HepG2 (cell line): ENCODE data around the gene DRG1. TPM values are rescaled to one million over a fixed set of nuclear protein-coding genes. Genes with fewer than 3 reads are reported as not detected.

Source experiments
- ATAC-seq: fragments of 200-7000 bp; cut with Tn5 transposase; 3 replicates; pipeline ENCODE4 v1.9.1; 2020; ENCODE audit warnings: mild to moderate bottlenecking, moderate library complexity
- BruUV-seq: library from RNA; stranded (reverse); fragments of 400-500 nt; replicated peaks from 2 replicates; lab custom pipeline; 2021; lab: Mats Ljungman, UMichigan
- CTCF ChIA-PET: fragments of 300-600 bp; formaldehyde crosslinking; extraction: SDS; loops from one replicate; lab custom pipeline; 2021; ENCODE audit warnings: low total read pairs, inconsistent platforms, low intra/inter-chr PET ratio; lab: Yijun Ruan, JAX
- POLR2A ChIA-PET: fragments of 350-600 bp; sonication (Branson Sonifier 250); formaldehyde crosslinking; loops from one replicate; lab custom pipeline; 2020; ENCODE audit warnings: antibody characterized with exemption, inconsistent platforms; lab: Yijun Ruan, JAX
- DNase-seq: peaks from one replicate; pipeline ENCODE4 v3.0.0-alpha.2; 2015; ENCODE audit warnings: low spot score
- FAIRE-seq: peaks from 3 replicates; lab custom pipeline; 2011; peaks lifted over from hg19 to GRCh38; lab: Jason Lieb, UNC
- H2AFZ ChIP-seq: one replicate; pipeline ENCODE4 v1.6.1; 2011; ENCODE audit warnings: low read length, inconsistent platforms
- H3K27ac ChIP-seq: fragments of 300-600 bp; 3 replicates; pipeline ENCODE4 v1.8.0; 2011; ENCODE audit warnings: mixed run types, mild to moderate bottlenecking, mixed read lengths, low read length, inconsistent platforms; ENCODE audit not compliant: insufficient read depth; ENCODE audit errors: extremely low read length
- H3K27me3 ChIP-seq, 2 experiments: fragments of 200-600 bp in 1 of 2; 2 replicates in 1 of 2; 3 replicates in 1 of 2; pipeline versions ENCODE4 v1.6.0 to v1.8.0; 2011; ENCODE audit warnings: low read length in 2 of 2, mild to moderate bottlenecking in 2 of 2, moderate library complexity in 2 of 2, inconsistent platforms in 1 of 2; ENCODE audit not compliant: insufficient read depth in 2 of 2, control insufficient read depth in 1 of 2
- H3K36me3 ChIP-seq, 2 experiments: fragments of 200-600 bp in 1 of 2; replicated peaks in 1 of 2; 2 replicates in 1 of 2; 3 replicates in 1 of 2; pipeline versions ENCODE4 v1.5.1 to v1.8.0; 2011; ENCODE audit warnings: low read length in 2 of 2, inconsistent platforms in 1 of 2; ENCODE audit not compliant: insufficient read depth in 2 of 2, control insufficient read depth in 1 of 2
- H3K4me1 ChIP-seq: 2 replicates; pipeline ENCODE4 v1.5.1; 2012; ENCODE audit warnings: low read length, inconsistent platforms; ENCODE audit not compliant: insufficient read depth
- H3K4me2 ChIP-seq: 2 replicates; pipeline ENCODE4 v1.6.0; 2011; ENCODE audit warnings: low read depth, low read length, inconsistent platforms
- H3K4me3 ChIP-seq, 3 experiments: fragments of 200-600 bp in 1 of 3; sonication (generic), shearing (Covaris generic) in 1 of 3; replicated peaks in 1 of 3; 2 replicates each; pipeline ENCODE4 v1.5.1; 2011 to 2016; ENCODE audit warnings: low read length in 3 of 3, inconsistent platforms in 2 of 3, low read depth in 2 of 3, mild to moderate bottlenecking in 2 of 3, control low read depth in 1 of 3, mixed read lengths in 1 of 3; ENCODE audit not compliant: insufficient read depth in 1 of 3
- H3K79me2 ChIP-seq: one replicate; pipeline ENCODE4 v1.6.1; 2011; ENCODE audit warnings: low read length, inconsistent platforms; ENCODE audit not compliant: insufficient read depth
- H3K9ac ChIP-seq: 2 replicates; pipeline ENCODE4 v1.6.0; 2011; ENCODE audit warnings: mild to moderate bottlenecking, low read depth, low read length, inconsistent platforms; ENCODE audit not compliant: insufficient read depth
- H3K9me3 ChIP-seq: 2 replicates; pipeline ENCODE4 v1.5.1; 2012; ENCODE audit warnings: mild to moderate bottlenecking, low read length
- H4K20me1 ChIP-seq: 2 replicates; pipeline ENCODE4 v1.6.0; 2011; ENCODE audit warnings: inconsistent platforms, mild to moderate bottlenecking, low read length, moderate library complexity; ENCODE audit not compliant: insufficient read depth
- AGO2 ChIP-seq: fragments of 200-400 bp; formaldehyde crosslinking; optimal IDR thresholded peaks from 2 replicates; pipeline ENCODE3; 2017; ENCODE audit warnings: mild to moderate bottlenecking, low read depth, low read length, moderate library complexity
- ARNTL ChIP-seq: sonication (generic); formaldehyde crosslinking; IDR thresholded peaks from 2 replicates; pipeline ENCODE4 v1.4.0; 2020; ENCODE audit warnings: mild to moderate bottlenecking, missing genetic modification reagents
- KDM3A ChIP-seq: IDR thresholded peaks from 2 replicates; pipeline ENCODE4 v1.6.1; 2018; ENCODE audit warnings: low read depth, missing compliant biosample characterization
- NR2C2 ChIP-seq: sonication (generic); formaldehyde crosslinking; IDR thresholded peaks from 2 replicates; pipeline ENCODE4 v1.4.0; 2020; ENCODE audit warnings: missing genetic modification reagents, mild to moderate bottlenecking, moderate library complexity, borderline replicate concordance
- TCF7L2 ChIP-seq: IDR thresholded peaks from 2 replicates; pipeline ENCODE4 v1.6.1; 2011; ENCODE audit warnings: mild to moderate bottlenecking, low read depth, low read length, moderate library complexity
- ZC3H13 ChIP-seq: sonication (generic); formaldehyde crosslinking; IDR thresholded peaks from 2 replicates; pipeline ENCODE4 v1.8.1; 2023; ENCODE audit warnings: mild to moderate bottlenecking, missing genetic modification reagents, moderate library complexity
- ZNF224 ChIP-seq: sonication (generic); formaldehyde crosslinking; IDR thresholded peaks from 2 replicates; pipeline ENCODE4 v1.5.0; 2020; ENCODE audit warnings: mild to moderate bottlenecking, missing genetic modification reagents
- ZNF496 ChIP-seq: sonication (generic); formaldehyde crosslinking; IDR thresholded peaks from 2 replicates; pipeline ENCODE4 v1.8.1; 2023; ENCODE audit warnings: mild to moderate bottlenecking, moderate library complexity, missing genetic modification reagents; ENCODE audit not compliant: insufficient replicate concordance
- ZZZ3 ChIP-seq: sonication (generic); formaldehyde crosslinking; IDR thresholded peaks from 2 replicates; pipeline ENCODE4 v1.4.0; 2020; ENCODE audit warnings: missing genetic modification reagents, mild to moderate bottlenecking, borderline replicate concordance
- WGBS: methylation state at CpG from one replicate; pipeline ENCODE4 v1.1.6; 2017; ENCODE audit warnings: low lambda C conversion rate; 5-methylcytosine and 5-hydroxymethylcytosine counted together
- in situ Hi-C: cut with HindIII; loops from 2 replicates; pipeline ENCODE4 v1.10.0; 2017; ENCODE audit warnings: low pct_unique_long_range_greater_than_20kb; ENCODE audit not compliant: extremely low pct_ligation_motif_present
- intact Hi-C: fragments of 100-400 bp; cut with micrococcal nuclease; formaldehyde crosslinking; loops from one replicate; pipeline ENCODE4 v1.10.0; 2022; ENCODE audit not compliant: unreplicated experiment
- polyA plus RNA-seq, 8 experiments: library from polyadenylated mRNA; depleted of rRNA in 3 of 8; stranded (reverse) in 7 of 8; unstranded in 1 of 8; fragments of >200 nt; fragmentation: Illumina TruSeq in 4 of 8; extraction: Trizol in 4 of 8; gene quantifications; 2 replicates each; pipeline versions ENCODE4 v1.2.1 to v1.2.3, GENCODE V29; 2011 to 2016; ENCODE audit warnings: low read depth in 4 of 8, missing spikeins in 1 of 8, mixed read lengths in 1 of 8; ENCODE audit not compliant: insufficient read depth in 1 of 8
- total RNA-seq, 5 experiments: library from RNA; depleted of rRNA; stranded (reverse); fragments of >200 nt; fragmentation: Illumina TruSeq; extraction: Trizol; gene quantifications; 2 replicates each; pipeline ENCODE4 v1.2.3, GENCODE V29; 2016; ENCODE audit warnings: low read depth in 1 of 5
- TF ChIP-seq, protein P1 (sequence below): sonication (generic); formaldehyde crosslinking; conservative IDR thresholded peaks from 2 replicates; pipeline ENCODE4 v1.8.0; 2022; ENCODE audit warnings: missing genetic modification reagents
- TF ChIP-seq, protein P2 (sequence below): IDR thresholded peaks from 2 replicates; pipeline ENCODE4 v1.6.1; 2016; ENCODE audit warnings: low read depth, control low read depth
- TF ChIP-seq, protein P3 (sequence below): IDR thresholded peaks from 2 replicates; pipeline ENCODE4 v1.6.1; 2018; ENCODE audit warnings: missing genetic modification reagents, mild to moderate bottlenecking, missing compliant biosample characterization
- TF ChIP-seq, protein P4 (sequence below): sonication (generic); formaldehyde crosslinking; IDR thresholded peaks from 2 replicates; pipeline ENCODE4 v1.4.0; 2020; ENCODE audit warnings: missing genetic modification reagents
- TF ChIP-seq, protein P5 (sequence below): sonication (generic); formaldehyde crosslinking; IDR thresholded peaks from 2 replicates; pipeline ENCODE4 v1.4.0; 2020; ENCODE audit warnings: missing genetic modification reagents, borderline replicate concordance
- TF ChIP-seq, protein P6 (sequence below): sonication (generic); formaldehyde crosslinking; IDR thresholded peaks from 2 replicates; pipeline ENCODE4 v1.8.0; 2022; ENCODE audit warnings: missing genetic modification reagents, mild to moderate bottlenecking, borderline replicate concordance

DRG1 gene
- total and polyA plus RNA-seq, 2 of the 13 experiments (the other 11 are each of a cell fraction or from before 2014, with no cell fraction given) = 59.0 to 94.8 TPM

DNA sequence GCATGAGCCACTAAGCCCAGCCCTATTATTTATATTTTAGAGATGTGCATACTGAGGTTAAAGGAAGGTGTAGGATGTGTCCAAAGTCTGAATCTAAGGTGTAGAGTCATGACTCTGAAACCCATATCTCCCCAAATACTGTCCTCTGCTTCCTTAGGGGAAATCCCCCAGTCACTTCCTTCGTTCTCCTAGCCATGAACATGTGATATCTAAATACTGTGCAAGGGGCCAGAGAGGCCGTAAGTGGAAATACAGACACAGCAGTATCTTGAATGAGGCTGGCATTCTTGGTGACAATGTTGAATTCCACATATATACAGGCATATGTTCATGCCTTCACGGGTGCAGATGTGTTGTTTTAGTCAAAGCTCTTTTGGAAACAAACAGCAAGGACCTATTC is 32.0 kb upstream of the DRG1 start:
- CTCF ChIA-PET = no interaction called here
- ATAC-seq = no peak
- Histone ChIP-seq H3K4me3 (no peak overlapping the region), H3K79me2 (no peaks in the 10 kb centered on the region), H2AFZ (no peak overlapping the region), H3K4me2 (no peak overlapping the region), H3K27ac (no peak overlapping the region), H3K36me3 (no peaks in the 10 kb centered on the region), H3K4me1 (peaks cover 7% of the 10 kb centered on the region; the same call in 1 of the 2 replicates), H3K27me3 (no peaks in the 10 kb centered on the region), H4K20me1 (no peaks in the 10 kb centered on the region), H3K9ac (no peak overlapping the region), H3K9me3 (no peaks in the 10 kb centered on the region)
- POLR2A ChIA-PET = interaction anchor here (1.5 kb wide), 1 partner anchor 31 kb away, joined by 5 read pairs; no protein-coding TSS in a partner anchor
- WGBS = 43% methylated on average over 3 of the region's 3 CpGs
- no TSS peak for BruUV-seq
- no peak for DNase-seq
- intact Hi-C loops = no loop called here
- no peak for FAIRE-seq
- in situ Hi-C loops = no loop called here
- TF ChIP-seq, protein P1, sequence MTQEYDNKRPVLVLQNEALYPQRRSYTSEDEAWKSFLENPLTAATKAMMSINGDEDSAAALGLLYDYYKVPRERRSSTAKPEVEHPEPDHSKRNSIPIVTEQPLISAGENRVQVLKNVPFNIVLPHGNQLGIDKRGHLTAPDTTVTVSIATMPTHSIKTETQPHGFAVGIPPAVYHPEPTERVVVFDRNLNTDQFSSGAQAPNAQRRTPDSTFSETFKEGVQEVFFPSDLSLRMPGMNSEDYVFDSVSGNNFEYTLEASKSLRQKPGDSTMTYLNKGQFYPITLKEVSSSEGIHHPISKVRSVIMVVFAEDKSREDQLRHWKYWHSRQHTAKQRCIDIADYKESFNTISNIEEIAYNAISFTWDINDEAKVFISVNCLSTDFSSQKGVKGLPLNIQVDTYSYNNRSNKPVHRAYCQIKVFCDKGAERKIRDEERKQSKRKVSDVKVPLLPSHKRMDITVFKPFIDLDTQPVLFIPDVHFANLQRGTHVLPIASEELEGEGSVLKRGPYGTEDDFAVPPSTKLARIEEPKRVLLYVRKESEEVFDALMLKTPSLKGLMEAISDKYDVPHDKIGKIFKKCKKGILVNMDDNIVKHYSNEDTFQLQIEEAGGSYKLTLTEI (CRISPR knock-in tag) = no peak
- TF ChIP-seq NR2C2 (CRISPR knock-in tag) (no peak), ZZZ3 (CRISPR knock-in tag) (no peak), ZC3H13 (CRISPR knock-in tag) (no peak), KDM3A (CRISPR knock-in tag) (no peak), ARNTL (CRISPR knock-in tag) (no peak), AGO2 (no peak), ZNF224 (no peak), TCF7L2 (no peak), ZNF496 (CRISPR knock-in tag) (no peak)
- TF ChIP-seq, protein P2, sequence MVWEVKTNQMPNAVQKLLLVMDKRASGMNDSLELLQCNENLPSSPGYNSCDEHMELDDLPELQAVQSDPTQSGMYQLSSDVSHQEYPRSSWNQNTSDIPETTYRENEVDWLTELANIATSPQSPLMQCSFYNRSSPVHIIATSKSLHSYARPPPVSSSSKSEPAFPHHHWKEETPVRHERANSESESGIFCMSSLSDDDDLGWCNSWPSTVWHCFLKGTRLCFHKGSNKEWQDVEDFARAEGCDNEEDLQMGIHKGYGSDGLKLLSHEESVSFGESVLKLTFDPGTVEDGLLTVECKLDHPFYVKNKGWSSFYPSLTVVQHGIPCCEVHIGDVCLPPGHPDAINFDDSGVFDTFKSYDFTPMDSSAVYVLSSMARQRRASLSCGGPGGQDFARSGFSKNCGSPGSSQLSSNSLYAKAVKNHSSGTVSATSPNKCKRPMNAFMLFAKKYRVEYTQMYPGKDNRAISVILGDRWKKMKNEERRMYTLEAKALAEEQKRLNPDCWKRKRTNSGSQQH (CRISPR knock-in tag) = no peak
- TF ChIP-seq, protein P3, sequence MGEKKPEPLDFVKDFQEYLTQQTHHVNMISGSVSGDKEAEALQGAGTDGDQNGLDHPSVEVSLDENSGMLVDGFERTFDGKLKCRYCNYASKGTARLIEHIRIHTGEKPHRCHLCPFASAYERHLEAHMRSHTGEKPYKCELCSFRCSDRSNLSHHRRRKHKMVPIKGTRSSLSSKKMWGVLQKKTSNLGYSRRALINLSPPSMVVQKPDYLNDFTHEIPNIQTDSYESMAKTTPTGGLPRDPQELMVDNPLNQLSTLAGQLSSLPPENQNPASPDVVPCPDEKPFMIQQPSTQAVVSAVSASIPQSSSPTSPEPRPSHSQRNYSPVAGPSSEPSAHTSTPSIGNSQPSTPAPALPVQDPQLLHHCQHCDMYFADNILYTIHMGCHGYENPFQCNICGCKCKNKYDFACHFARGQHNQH = no peak
- TF ChIP-seq, protein P4, sequence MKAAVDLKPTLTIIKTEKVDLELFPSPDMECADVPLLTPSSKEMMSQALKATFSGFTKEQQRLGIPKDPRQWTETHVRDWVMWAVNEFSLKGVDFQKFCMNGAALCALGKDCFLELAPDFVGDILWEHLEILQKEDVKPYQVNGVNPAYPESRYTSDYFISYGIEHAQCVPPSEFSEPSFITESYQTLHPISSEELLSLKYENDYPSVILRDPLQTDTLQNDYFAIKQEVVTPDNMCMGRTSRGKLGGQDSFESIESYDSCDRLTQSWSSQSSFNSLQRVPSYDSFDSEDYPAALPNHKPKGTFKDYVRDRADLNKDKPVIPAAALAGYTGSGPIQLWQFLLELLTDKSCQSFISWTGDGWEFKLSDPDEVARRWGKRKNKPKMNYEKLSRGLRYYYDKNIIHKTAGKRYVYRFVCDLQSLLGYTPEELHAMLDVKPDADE = no peak
- TF ChIP-seq, protein P5, sequence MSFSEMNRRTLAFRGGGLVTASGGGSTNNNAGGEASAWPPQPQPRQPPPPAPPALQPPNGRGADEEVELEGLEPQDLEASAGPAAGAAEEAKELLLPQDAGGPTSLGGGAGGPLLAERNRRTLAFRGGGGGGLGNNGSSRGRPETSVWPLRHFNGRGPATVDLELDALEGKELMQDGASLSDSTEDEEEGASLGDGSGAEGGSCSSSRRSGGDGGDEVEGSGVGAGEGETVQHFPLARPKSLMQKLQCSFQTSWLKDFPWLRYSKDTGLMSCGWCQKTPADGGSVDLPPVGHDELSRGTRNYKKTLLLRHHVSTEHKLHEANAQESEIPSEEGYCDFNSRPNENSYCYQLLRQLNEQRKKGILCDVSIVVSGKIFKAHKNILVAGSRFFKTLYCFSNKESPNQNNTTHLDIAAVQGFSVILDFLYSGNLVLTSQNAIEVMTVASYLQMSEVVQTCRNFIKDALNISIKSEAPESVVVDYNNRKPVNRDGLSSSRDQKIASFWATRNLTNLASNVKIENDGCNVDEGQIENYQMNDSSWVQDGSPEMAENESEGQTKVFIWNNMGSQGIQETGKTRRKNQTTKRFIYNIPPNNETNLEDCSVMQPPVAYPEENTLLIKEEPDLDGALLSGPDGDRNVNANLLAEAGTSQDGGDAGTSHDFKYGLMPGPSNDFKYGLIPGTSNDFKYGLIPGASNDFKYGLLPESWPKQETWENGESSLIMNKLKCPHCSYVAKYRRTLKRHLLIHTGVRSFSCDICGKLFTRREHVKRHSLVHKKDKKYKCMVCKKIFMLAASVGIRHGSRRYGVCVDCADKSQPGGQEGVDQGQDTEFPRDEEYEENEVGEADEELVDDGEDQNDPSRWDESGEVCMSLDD (CRISPR knock-in tag) = no peak
- TF ChIP-seq, protein P6, sequence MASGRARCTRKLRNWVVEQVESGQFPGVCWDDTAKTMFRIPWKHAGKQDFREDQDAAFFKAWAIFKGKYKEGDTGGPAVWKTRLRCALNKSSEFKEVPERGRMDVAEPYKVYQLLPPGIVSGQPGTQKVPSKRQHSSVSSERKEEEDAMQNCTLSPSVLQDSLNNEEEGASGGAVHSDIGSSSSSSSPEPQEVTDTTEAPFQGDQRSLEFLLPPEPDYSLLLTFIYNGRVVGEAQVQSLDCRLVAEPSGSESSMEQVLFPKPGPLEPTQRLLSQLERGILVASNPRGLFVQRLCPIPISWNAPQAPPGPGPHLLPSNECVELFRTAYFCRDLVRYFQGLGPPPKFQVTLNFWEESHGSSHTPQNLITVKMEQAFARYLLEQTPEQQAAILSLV = no peak
